ENCODE results near the gene TMC1. TPM values are rescaled to one million over a fixed set of nuclear protein-coding genes. Genes with fewer than 3 reads are reported as not detected.

TMC1 gene
- polyA plus RNA-seq, 3 donors = 0.16 to 0.55 (median 0.40) TPM

GRCh38 chr9:72657023-72657422 lies 135.6 kb downstream of the TMC1 start:
- Histone ChIP-seq H3K9me3 (replicated peaks in 1 of 2; ENCODE audit: control insufficient read depth in 1 of 2, insufficient read depth in 1 of 2, low read length in 2 of 2) (no peaks in the 10 kb centered on the region), H3K27me3 (ENCODE audit: control insufficient read depth in 2 of 2, insufficient read depth in 2 of 2, low read length in 2 of 2) (peaks cover 8 to 19% of the 10 kb centered on the region in 2 donors), H3K79me2 (ENCODE audit: insufficient read depth, low read length) (no peaks in the 10 kb centered on the region), H3K36me3 (replicated peaks in 1 of 2; ENCODE audit: control insufficient read depth in 1 of 2, insufficient read depth in 2 of 2, low read length in 2 of 2) (no peaks in the 10 kb centered on the region), H3K4me3 (replicated peaks in 1 of 3; ENCODE audit: low read depth in 2 of 3, low read length in 3 of 3) (no peak overlapping the region), H2AFZ (ENCODE audit: insufficient read depth, low read depth, low read length, poor library complexity, severe bottlenecking) (no peak overlapping the region), H3K4me2 (replicated peaks; ENCODE audit: extremely low read depth, low read length, poor library complexity, severe bottlenecking) (no peak overlapping the region), H3K4me1 (ENCODE audit: control insufficient read depth in 1 of 2, insufficient read depth in 2 of 2, low read length in 2 of 2) (no peaks in the 10 kb centered on the region), H3K9ac (ENCODE audit: insufficient read depth, low read length, poor library complexity, severe bottlenecking) (no peak overlapping the region), H3K27ac (ENCODE audit: low read depth in 1 of 2, low read length in 2 of 2) (no peak overlapping the region), H4K20me1 (ENCODE audit: insufficient read depth, low read length) (no peaks in the 10 kb centered on the region)
- intact Hi-C loops (cut with micrococcal nuclease) = no loop called here
- Mint-ChIP-seq H3K36me3 (no peaks in the 10 kb centered on the region), H3K27me3 (ENCODE audit: low read depth in 3 of 3) (peaks cover 13 to 31% (median 16%) of the 10 kb centered on the region in 3 donors), H3K4me3 (no peak overlapping the region), H3K9me3 (peaks cover 0 to 4% (median 0%) of the 10 kb centered on the region in 7 donors), H3K27ac (no peak overlapping the region), H3K4me1 (peaks cover 1% of the 10 kb centered on the region)
- no peak for TF ChIP-seq CTCF (IDR thresholded peaks at IDR 0.05)
- DNase-seq = no peak
- 100% methylated on average over 1 of the region's 2 CpGs for WGBS (ENCODE audit: insufficient coverage)

- Mint-ChIP-seq H3K9me3 (peaks cover 0 to 4% (median 0%) of the 10 kb centered on the region in 7 donors), H3K4me1 (peaks cover 1% of the 10 kb centered on the region), H3K4me3 (no peak overlapping the region), H3K27me3 (ENCODE audit: low read depth in 3 of 3) (peaks cover 10 to 31% (median 18%) of the 10 kb centered on the region in 3 donors), H3K36me3 (no peaks in the 10 kb centered on the region), H3K27ac (no peak overlapping the region)
- H3K27ac ChIP-seq (ENCODE audit: low read depth in 1 of 2, low read length in 2 of 2) = no peak overlapping the region
- no peaks in the 10 kb centered on the region for H3K79me2 ChIP-seq (ENCODE audit: insufficient read depth, low read length)
- no peak overlapping the region for H3K9ac ChIP-seq (ENCODE audit: insufficient read depth, low read length, poor library complexity, severe bottlenecking)
- H3K4me3 ChIP-seq (replicated peaks in 1 of 3; ENCODE audit: low read depth in 2 of 3, low read length in 3 of 3) = no peak overlapping the region
- H3K36me3 ChIP-seq (replicated peaks in 1 of 2; ENCODE audit: control insufficient read depth in 1 of 2, insufficient read depth in 2 of 2, low read length in 2 of 2) = no peaks in the 10 kb centered on the region
- intact Hi-C loops (cut with micrococcal nuclease) = no loop called here
- no peaks in the 10 kb centered on the region for H3K9me3 ChIP-seq (replicated peaks in 1 of 2; ENCODE audit: control insufficient read depth in 1 of 2, insufficient read depth in 1 of 2, low read length in 2 of 2)
- H4K20me1 ChIP-seq (ENCODE audit: insufficient read depth, low read length) = no peaks in the 10 kb centered on the region
- no peaks in the 10 kb centered on the region for H3K4me1 ChIP-seq (ENCODE audit: control insufficient read depth in 1 of 2, insufficient read depth in 2 of 2, low read length in 2 of 2)
- H3K27me3 ChIP-seq (ENCODE audit: control insufficient read depth in 2 of 2, insufficient read depth in 2 of 2, low read length in 2 of 2) = peaks cover 8 to 19% of the 10 kb centered on the region in 2 donors
- TF ChIP-seq CTCF (IDR thresholded peaks at IDR 0.05) = no peak
- DNase-seq = no peak
- no peak overlapping the region for H3K4me2 ChIP-seq (replicated peaks; ENCODE audit: extremely low read depth, low read length, poor library complexity, severe bottlenecking)
- H2AFZ ChIP-seq (ENCODE audit: insufficient read depth, low read depth, low read length, poor library complexity, severe bottlenecking) = no peak overlapping the region
- no CpG with 5 or more reads among the region's 2 CpGs for WGBS (ENCODE audit: insufficient coverage)
Observed at GRCh38 chr9:72658703-72659102, 137.3 kb downstream of the TMC1 start.
